Measurements from ENCODE around the gene OSBPL9.
"Not testable (repeated sequence)": the region's sequence is repeated elsewhere in the genome, so short reads cannot be mapped to it uniquely, and the experiment has no call there.

The OSBPL9 gene

DNA sequence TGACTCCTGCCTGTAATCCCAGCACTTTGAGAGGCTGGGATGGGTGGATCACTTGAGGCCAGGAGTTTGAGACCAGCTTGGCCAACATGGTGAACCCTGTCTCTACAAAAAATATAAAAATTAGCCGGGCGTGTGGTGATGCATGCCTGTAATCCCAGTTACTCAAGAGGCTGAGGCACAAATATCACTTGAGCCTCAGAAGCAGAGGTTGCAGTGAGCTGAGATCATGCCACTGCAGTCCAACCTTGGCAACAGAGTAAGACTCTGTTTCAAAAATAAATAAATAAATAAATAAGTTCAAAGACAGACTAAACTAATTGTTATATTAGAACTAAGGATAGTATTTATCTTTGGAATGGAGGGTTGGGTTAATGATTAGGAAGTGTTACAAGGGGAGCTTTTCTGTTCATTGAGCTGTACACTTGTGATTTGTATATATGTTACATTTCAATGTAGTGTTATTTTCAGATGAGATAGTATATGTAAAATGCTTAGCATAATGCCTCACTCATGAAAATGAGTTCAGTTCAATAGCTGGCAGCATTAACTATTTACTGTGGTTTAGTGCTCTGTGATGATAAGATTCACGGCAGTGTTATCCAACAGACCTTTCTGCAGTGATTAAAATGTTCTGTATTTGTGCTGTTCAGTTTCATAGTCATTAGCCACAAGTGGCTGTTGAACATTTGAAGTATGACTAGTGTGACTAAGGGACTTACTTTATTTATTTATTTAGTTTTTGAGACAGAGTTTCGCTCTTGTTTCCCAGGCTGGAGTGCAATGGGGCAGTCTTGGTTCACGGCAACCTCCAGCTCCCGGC lies 47.7 kb downstream of the OSBPL9 start:
- DNase-seq (ENCODE audit: low spot score) = no peak

- no peak for DNase-seq (ENCODE audit: low spot score)
These were observed 49.6 kb downstream of the OSBPL9 start for GRCh38 chr1:51666478-51666877.

GRCh38 chr1:51667561-51667960 lies 50.7 kb downstream of the OSBPL9 start:
- no peak for DNase-seq (ENCODE audit: low spot score)

GRCh38 chr1:51669272-51669671 lies 52.4 kb downstream of the OSBPL9 start:
- no peak for DNase-seq (ENCODE audit: low spot score)

DNA sequence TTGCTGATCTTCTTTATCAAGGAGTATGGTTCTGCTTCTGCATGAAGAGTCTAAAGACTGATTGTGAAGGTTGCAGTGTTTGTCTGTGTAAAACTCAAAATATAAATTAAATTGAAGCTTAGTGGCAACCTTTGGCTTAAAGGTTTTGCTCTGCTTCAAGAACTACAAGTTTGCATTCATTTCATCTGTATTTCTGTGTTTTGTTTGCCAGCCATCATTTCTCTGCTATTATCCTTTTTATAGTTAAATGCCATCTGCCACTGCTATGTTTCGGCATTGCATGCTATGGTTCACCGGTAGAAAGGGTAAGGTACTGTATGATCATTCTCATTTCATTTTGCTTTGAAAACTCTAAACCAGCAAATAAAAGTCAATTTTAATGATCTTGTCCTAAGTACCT lies 52.9 kb downstream of the OSBPL9 start:
- DNase-seq (ENCODE audit: low spot score) = no peak

GRCh38 chr1:51671527-51672325 lies 54.8 kb downstream of the OSBPL9 start:
- no peak for DNase-seq (ENCODE audit: low spot score)

DNA sequence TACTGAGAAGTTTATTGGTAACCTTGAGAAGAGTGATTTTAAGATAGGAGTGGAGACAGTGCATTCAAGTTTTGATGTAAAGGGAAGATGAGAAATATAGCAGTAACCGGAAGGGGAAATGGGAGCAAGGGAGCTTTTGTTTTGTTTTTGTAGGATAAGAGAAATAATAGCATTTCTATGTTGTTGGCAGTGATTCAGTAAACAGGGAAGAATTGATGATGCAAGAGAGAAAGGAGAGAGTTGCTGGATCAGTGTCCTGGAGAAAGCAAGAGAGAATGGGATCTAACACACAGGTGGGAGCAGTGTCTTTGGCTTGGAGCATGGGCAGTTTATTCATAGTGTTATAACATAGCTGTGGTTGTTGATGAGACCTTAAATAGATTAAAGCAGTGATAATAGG lies 56.4 kb downstream of the OSBPL9 start:
- no peak for DNase-seq (ENCODE audit: low spot score)

- DNase-seq (ENCODE audit: low spot score) = no peak
These were observed 58.4 kb downstream of the OSBPL9 start for GRCh38 chr1:51675177-51675780.

GRCh38 chr1:51679435-51679834 lies 62.5 kb downstream of the OSBPL9 start:
- DNase-seq (ENCODE audit: low spot score) = no peak

DNA sequence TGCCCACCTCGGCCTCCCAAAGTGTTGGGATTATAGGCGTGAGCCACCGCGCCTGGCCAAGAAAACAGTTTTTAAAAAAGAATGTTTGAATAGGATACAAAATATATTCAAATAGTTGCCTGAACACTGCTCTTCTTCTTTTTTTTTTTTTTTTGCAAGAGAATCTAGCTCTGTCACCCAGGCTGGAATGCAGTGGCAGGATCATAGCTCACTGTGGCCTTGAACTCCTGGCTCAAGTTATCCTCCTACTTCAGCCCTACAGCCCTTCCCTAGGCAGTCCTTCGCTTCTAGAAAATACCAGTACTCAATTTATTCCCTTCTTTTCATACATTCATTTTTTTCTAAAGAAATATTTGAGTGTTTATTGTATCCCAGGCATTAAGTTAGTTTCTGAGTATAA lies 67.9 kb downstream of the OSBPL9 start:
- no peak for DNase-seq (ENCODE audit: low spot score)

- no peak for DNase-seq (ENCODE audit: low spot score)
These were observed 69.6 kb downstream of the OSBPL9 start for GRCh38 chr1:51686450-51686849.

DNA sequence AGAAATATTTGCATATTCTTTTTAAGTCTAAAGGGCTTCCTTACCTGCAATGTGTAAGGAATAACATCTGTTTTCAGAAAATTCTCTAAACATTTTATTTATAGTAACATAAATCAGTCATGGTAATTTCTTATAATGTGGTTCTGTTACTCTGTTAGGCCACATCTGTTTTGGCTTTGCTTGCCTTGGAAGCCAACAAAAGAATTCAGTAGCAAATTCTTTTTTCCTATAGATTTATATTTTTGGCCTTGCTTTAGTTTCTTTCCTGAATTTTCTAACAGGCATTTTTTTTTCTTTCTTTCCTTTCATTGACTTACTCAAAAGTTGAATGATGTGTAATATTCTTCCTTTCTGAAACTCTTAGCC lies 72.2 kb downstream of the OSBPL9 start:
- DNase-seq (ENCODE audit: low spot score) = no peak

GRCh38 chr1:51689643-51690042 lies 72.8 kb downstream of the OSBPL9 start:
- DNase-seq (ENCODE audit: low spot score) = no peak

- DNase-seq (ENCODE audit: low spot score) = no peak
These were observed 73.5 kb downstream of the OSBPL9 start for GRCh38 chr1:51690285-51690961.

DNA sequence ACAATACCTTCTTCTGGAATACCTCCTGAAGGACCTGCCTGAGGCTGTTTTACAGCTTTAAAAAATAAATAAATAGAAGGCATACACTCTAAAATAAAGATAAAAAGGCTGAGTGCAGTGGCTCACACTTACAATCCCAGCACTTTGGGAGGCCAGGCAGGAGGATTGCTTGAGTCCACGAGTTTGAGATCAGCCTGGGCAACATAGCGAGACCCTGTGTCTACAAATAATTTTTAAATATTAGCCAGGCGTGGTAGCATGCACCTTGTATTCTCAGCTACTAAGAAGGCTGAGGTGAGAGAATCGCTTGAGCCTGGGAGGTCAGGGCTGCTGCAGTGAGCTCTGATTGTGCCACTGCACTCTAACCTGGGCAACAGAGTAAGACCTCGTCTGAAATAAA lies 75.0 kb downstream of the OSBPL9 start:
- no peak for DNase-seq (ENCODE audit: low spot score)

GRCh38 chr1:51693419-51694155 lies 76.7 kb downstream of the OSBPL9 start:
- no peak for DNase-seq (ENCODE audit: low spot score)

GRCh38 chr1:51697166-51697565 lies 80.3 kb downstream of the OSBPL9 start:
- no peak for DNase-seq (ENCODE audit: low spot score)

DNA sequence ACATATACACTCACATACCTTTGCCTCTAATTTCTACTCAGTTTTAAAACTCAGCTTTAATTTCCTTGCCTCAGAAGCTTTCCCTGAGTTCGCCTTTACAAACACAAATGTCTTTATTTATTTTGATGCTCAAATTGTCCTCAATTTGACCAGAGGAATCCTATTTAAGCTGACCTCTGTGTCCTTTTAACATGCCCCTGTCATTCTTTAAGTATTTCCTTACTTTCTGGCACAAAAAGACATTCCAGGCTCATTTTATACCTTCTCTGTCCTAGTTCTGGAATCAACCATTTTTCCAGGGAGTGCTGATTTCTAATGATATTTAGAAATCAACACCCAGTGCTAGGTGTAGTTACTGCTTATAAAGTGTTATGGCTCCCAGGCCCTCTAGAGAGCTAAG lies 82.5 kb downstream of the OSBPL9 start:
- no peak for DNase-seq (ENCODE audit: low spot score)

DNA sequence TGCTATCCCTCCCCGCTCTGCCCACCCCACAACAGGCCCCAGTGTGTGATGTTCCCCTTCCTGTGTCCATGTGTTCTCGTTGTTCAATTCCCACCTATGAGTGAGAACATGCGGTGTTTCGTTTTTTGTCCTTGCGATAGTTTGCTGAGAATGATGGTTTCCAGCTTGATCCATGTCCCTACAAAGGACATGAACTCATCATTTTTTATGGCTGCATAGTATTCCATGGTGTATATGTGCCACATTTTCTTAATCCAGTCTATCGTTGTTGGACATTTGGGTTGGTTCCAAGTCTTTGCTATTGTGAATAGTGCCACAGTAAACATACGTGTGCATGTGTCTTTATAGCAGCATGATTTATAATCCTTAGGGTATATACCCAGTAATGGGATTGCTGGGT lies 84.9 kb downstream of the OSBPL9 start:
- DNase-seq (ENCODE audit: low spot score) = not testable (repeated sequence)

DNA sequence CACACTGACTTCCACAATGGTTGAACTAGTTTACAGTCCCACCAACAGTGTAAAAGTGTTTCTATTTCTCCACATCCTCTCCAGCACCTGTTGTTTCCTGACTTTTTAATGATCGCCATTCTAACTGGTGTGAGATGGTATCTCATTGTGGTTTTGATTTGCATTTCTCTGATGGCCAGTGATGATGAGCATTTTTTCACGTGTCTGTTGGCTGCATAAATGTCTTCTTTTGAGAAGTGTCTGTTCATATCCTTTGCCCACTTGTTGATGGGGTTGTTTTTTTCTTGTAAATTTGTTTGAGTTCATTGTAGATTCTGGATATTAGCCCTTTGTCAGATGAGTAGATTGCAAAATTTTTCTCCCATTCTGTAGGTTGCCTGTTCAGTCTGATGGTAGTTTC lies 85.3 kb downstream of the OSBPL9 start:
- not testable (repeated sequence) for DNase-seq (ENCODE audit: low spot score)

GRCh38 chr1:51705035-51705434 lies 88.1 kb downstream of the OSBPL9 start:
- no peak for DNase-seq (ENCODE audit: low spot score)
